KMS-11 (cell line): ENCODE data around the gene SUDS3.

ENCODE experiments used
- H2AFZ ChIP-seq: fragments of 200-600 bp; sonication (generic); 2 replicates; pipeline ENCODE4 v1.6.1; 2016; ENCODE audit warnings: antibody characterized with exemption, mixed run types, low read depth
- H3K27ac ChIP-seq: fragments of 200-600 bp; sonication (generic); 2 replicates; pipeline ENCODE4 v1.6.1; 2016; ENCODE audit warnings: mild to moderate bottlenecking, mixed run types
- H3K27me3 ChIP-seq: fragments of 200-600 bp; sonication (generic); 2 replicates; pipeline ENCODE4 v1.6.1; 2017; ENCODE audit warnings: mild to moderate bottlenecking, low read depth, mixed run types, moderate library complexity; ENCODE audit not compliant: insufficient read depth
- H3K36me3 ChIP-seq: fragments of 200-600 bp; sonication (generic); 2 replicates; pipeline ENCODE4 v1.6.1; 2017; ENCODE audit warnings: mild to moderate bottlenecking, mixed run types; ENCODE audit not compliant: insufficient read depth
- H3K4me1 ChIP-seq: fragments of 200-600 bp; sonication (generic); 2 replicates; pipeline ENCODE4 v1.6.1; 2016; ENCODE audit warnings: mild to moderate bottlenecking, low read depth, mixed run types; ENCODE audit not compliant: poor library complexity, severe bottlenecking
- H3K4me2 ChIP-seq: fragments of 200-600 bp; sonication (generic); 2 replicates; pipeline ENCODE4 v1.7.0; 2016; ENCODE audit warnings: mild to moderate bottlenecking, mixed run types
- H3K4me3 ChIP-seq: fragments of 200-600 bp; sonication (generic); IDR thresholded peaks from 2 replicates; pipeline ENCODE4 v1.6.1; 2017; ENCODE audit warnings: low read depth, low read length, mixed read lengths; ENCODE audit not compliant: insufficient read depth
- H3K79me2 ChIP-seq: fragments of 200-600 bp; sonication (generic); 2 replicates; pipeline ENCODE4 v1.6.1; 2016; ENCODE audit warnings: low read depth, mixed run types; ENCODE audit not compliant: insufficient read depth
- H3K9ac ChIP-seq: fragments of 200-600 bp; sonication (generic); 2 replicates; pipeline ENCODE4 v1.6.1; 2016; ENCODE audit warnings: mild to moderate bottlenecking, mixed run types
- H4K20me1 ChIP-seq: fragments of 200-600 bp; sonication (generic); 2 replicates; pipeline ENCODE4 v1.6.1; 2016; ENCODE audit warnings: mild to moderate bottlenecking, mixed run types; ENCODE audit not compliant: insufficient read depth
- TF ChIP-seq, protein P1 (sequence below): fragments of 200-600 bp; sonication (generic); conservative IDR thresholded peaks from 2 replicates; pipeline ENCODE4 v1.6.1; 2017; ENCODE audit warnings: low read depth, mild to moderate bottlenecking, antibody characterized with exemption, low read length, moderate library complexity, mixed read lengths

SUDS3 gene

DNA sequence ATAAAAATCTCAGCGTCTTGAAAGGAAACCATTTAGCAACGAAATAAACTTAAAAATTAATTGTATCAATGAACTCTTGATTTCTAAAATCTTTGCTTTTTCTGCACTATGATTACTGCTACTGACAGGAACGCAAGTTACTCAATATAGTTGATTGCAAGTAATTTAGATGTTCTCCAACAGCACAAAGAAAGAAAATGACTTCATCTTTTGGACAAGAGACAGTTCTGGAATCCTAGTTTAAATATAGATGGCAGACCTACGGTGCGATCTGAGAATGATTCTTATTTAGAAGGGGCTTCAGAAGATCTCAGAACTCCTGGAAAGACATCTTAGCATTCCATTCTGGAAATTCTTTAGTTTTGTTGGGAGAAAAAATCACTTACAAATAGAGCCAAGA lies 1.4 kb upstream of the SUDS3 start:
- Histone ChIP-seq H3K4me3 (no peak overlapping the region), H3K79me2 (peaks cover 10% of the 10 kb centered on the region; the same call in 1 of the 2 replicates), H3K4me1 (peaks cover 10% of the 10 kb centered on the region), H3K36me3 (no peaks in the 10 kb centered on the region), H4K20me1 (no peaks in the 10 kb centered on the region), H3K9ac (no peak overlapping the region), H2AFZ (no peak overlapping the region), H3K4me2 (no peak overlapping the region), H3K27me3 (no peaks in the 10 kb centered on the region), H3K27ac (no peak overlapping the region)
- TF ChIP-seq, protein P1, sequence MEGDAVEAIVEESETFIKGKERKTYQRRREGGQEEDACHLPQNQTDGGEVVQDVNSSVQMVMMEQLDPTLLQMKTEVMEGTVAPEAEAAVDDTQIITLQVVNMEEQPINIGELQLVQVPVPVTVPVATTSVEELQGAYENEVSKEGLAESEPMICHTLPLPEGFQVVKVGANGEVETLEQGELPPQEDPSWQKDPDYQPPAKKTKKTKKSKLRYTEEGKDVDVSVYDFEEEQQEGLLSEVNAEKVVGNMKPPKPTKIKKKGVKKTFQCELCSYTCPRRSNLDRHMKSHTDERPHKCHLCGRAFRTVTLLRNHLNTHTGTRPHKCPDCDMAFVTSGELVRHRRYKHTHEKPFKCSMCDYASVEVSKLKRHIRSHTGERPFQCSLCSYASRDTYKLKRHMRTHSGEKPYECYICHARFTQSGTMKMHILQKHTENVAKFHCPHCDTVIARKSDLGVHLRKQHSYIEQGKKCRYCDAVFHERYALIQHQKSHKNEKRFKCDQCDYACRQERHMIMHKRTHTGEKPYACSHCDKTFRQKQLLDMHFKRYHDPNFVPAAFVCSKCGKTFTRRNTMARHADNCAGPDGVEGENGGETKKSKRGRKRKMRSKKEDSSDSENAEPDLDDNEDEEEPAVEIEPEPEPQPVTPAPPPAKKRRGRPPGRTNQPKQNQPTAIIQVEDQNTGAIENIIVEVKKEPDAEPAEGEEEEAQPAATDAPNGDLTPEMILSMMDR: no peak

GRCh38 chr12:118375348-118375747 lies 1.0 kb upstream of the SUDS3 start:
- Histone ChIP-seq H4K20me1 (no peaks in the 10 kb centered on the region), H3K27ac (no peak overlapping the region)

DNA sequence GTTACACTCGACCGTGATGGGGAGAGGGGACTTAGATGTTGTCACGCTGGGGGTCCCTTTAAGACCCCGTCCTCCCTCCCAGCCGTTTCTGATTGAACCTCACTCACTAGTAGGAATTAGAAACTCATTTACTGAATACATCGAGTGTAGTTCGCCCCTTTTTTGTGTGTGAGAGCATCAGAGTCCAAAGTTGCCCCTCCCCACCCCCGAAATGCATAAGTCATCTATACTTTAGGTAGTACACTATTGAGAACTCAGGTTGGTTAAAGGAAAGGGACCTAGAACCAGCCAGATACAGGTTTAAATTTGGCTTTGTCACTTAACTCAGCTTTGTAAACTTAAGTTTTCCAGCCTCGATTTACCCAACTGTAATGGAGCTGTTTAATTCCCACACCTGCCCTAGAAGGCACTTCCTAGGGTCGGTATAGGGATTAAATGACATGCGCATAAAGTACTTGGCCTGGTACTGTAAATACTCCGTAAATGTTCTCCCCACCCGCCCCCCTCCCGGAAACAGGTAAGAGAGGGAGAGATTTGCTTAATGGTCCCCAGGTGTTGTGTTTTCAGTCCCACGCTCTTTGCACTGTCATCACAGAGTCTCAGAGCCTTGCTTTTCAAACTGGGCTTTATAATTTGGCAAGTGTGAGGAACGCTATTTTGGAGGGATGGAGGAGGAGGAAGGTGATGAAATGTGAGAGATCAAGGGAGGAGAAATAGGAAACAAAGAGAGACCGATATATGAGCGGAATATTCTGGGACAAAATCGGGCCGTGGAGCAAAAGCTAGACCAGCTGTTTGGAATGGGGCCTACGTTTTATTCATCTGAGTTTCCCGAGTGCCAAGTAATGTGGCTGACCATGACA lies 897 bp downstream of the SUDS3 start:
- Histone ChIP-seq H2AFZ (no peak overlapping the region), H3K27ac (no peak overlapping the region; the same call in 1 of the 2 replicates), H4K20me1 (no peaks in the 10 kb centered on the region), H3K36me3 (no peaks in the 10 kb centered on the region), H3K4me3 (no peak overlapping the region), H3K27me3 (no peaks in the 10 kb centered on the region), H3K79me2 (peaks cover 10% of the 10 kb centered on the region; the same call in 1 of the 2 replicates), H3K4me2 (peak overlapping the region; percentile 58), H3K9ac (peak overlapping the region; percentile 85; the same call in 1 of the 2 replicates), H3K4me1 (peaks cover 10% of the 10 kb centered on the region)
- TF ChIP-seq, protein P1: no peak

More at GRCh38 chr12:118375348-118375747, 1.0 kb upstream of the SUDS3 start:
- Histone ChIP-seq H3K4me1 (peaks cover 10% of the 10 kb centered on the region), H3K36me3 (no peaks in the 10 kb centered on the region), H3K4me3 (no peak overlapping the region), H2AFZ (no peak overlapping the region), H3K27me3 (no peaks in the 10 kb centered on the region), H3K79me2 (peaks cover 10% of the 10 kb centered on the region; the same call in 1 of the 2 replicates), H3K9ac (no peak overlapping the region), H3K4me2 (no peak overlapping the region)
- TF ChIP-seq, protein P1: no peak

GRCh38 chr12:118377884-118378470 lies 1.6 kb downstream of the SUDS3 start:
- Histone ChIP-seq H3K27me3 (no peaks in the 10 kb centered on the region), H3K27ac (no peak overlapping the region; the same call in 1 of the 2 replicates), H3K9ac (peak overlapping the region; percentile 85; the same call in 1 of the 2 replicates), H3K36me3 (no peaks in the 10 kb centered on the region), H3K4me2 (peak overlapping the region; percentile 58), H3K4me3 (no peak overlapping the region), H4K20me1 (no peaks in the 10 kb centered on the region), H2AFZ (no peak overlapping the region), H3K79me2 (peaks cover 10% of the 10 kb centered on the region; the same call in 1 of the 2 replicates), H3K4me1 (peaks cover 10% of the 10 kb centered on the region)
- TF ChIP-seq, protein P1: peak; percentile 89
